Heart left ventricle (tissue), 16 donors: ENCODE measurements around the gene PRPF19. TPM values are rescaled to one million over a fixed set of nuclear protein-coding genes. Genes with fewer than 3 reads are reported as not detected.
A peak's percentile ranks its signal among the peaks of the same experiment; 100 is the strongest.

Experiments
- ATAC-seq, 4 donors: fragments of 200-7000 bp; cut with Tn5 transposase; one replicate each; pipeline ENCODE4 v1.9.1; 2020 to 2022; ENCODE audit warnings: moderate library complexity in 4 of 4, mild to moderate bottlenecking in 3 of 4, moderate number of reproducible peaks in 1 of 4
- DNase-seq, 5 donors: peaks; one replicate each; pipeline ENCODE4 v3.0.0-alpha.2; 2020
- H3K27ac ChIP-seq, 12 donors: fragments of 200-600 bp; sonication (generic) in 4 of 12; one replicate each; pipeline versions ENCODE4 v1.5.0 to v1.8.0; 2016 to 2022; ENCODE audit warnings: mild to moderate bottlenecking in 2 of 12
- H3K27me3 ChIP-seq, 9 donors: fragments of 200-600 bp; sonication (generic) in 2 of 9; one replicate each; pipeline versions ENCODE4 v1.5.1 to v1.8.0; 2016 to 2022; ENCODE audit warnings: mild to moderate bottlenecking in 3 of 9
- H3K36me3 ChIP-seq, 9 donors: fragments of 200-600 bp; sonication (generic) in 2 of 9; one replicate each; pipeline versions ENCODE4 v1.5.0 to v1.8.0; 2018 to 2022; ENCODE audit warnings: mild to moderate bottlenecking in 2 of 9
- H3K4me1 ChIP-seq, 12 donors: fragments of 200-600 bp; sonication (generic) in 4 of 12; one replicate each; pipeline versions ENCODE4 v1.5.0 to v1.8.0; 2016 to 2022; ENCODE audit warnings: mild to moderate bottlenecking in 3 of 12
- H3K4me3 ChIP-seq, 12 donors: fragments of 200-600 bp; sonication (generic) in 4 of 12; one replicate each; pipeline versions ENCODE4 v1.5.0 to v1.8.0; 2017 to 2022; ENCODE audit warnings: mild to moderate bottlenecking in 9 of 12, moderate library complexity in 4 of 12
- H3K9me3 ChIP-seq, 12 donors: fragments of 200-600 bp; sonication (generic) in 4 of 12; one replicate each; pipeline versions ENCODE4 v1.5.0 to v1.8.0; 2016 to 2022; ENCODE audit warnings: mild to moderate bottlenecking in 1 of 12
- CTCF ChIP-seq, 12 donors: fragments of 200-600 bp; sonication (generic) in 4 of 12; IDR thresholded peaks; one replicate each; pipeline versions ENCODE4 v1.5.0 to v1.8.0; 2018 to 2022; ENCODE audit warnings: antibody characterized with exemption in 12 of 12, mild to moderate bottlenecking in 5 of 12
- POLR2A ChIP-seq, 2 donors: fragments of 450-650 bp; IDR thresholded peaks; one replicate each; pipeline ENCODE4 v1.6.1; 2017; ENCODE audit warnings: antibody characterized with exemption in 2 of 2, mild to moderate bottlenecking in 2 of 2, moderate library complexity in 2 of 2
- WGBS, 4 donors: extraction: QIAGEN DNeasy Blood & Tissue Kit in 2 of 4; methylation state at CpG; one replicate each; pipeline versions ENCODE4 v1.1.5 to v1.1.7; 2013 to 2018; 5-methylcytosine and 5-hydroxymethylcytosine counted together
- intact Hi-C, 10 donors: fragments of 100-400 bp; cut with DNase I; formaldehyde crosslinking; loops; one replicate each; pipeline versions ENCODE4 v1.11.1 to v1.14.2; 2022
- polyA plus RNA-seq, 2 donors: library from polyadenylated mRNA; stranded (reverse); fragments of 200-250 nt; gene quantifications; one replicate each; pipeline ENCODE4 v1.2.3, GENCODE V29; 2013
- total RNA-seq, 9 donors: library from RNA; depleted of rRNA in 2 of 9; stranded (reverse); fragments of >200 nt in 2 of 9; fragmentation: NEBNext Ultra II Directional in 3 of 9; extraction: Animal tissue kit (Norgen Biotek cat#: 25700) in 3 of 9; gene quantifications; one replicate each; pipeline versions ENCODE4 v1.1.0 to v1.2.4, GENCODE V29; 2016 to 2023
- donor health status: ischemic (EF 13 %, LVEDD 7.1; RV severe dilation, severe dysfunction).
- donor health status: healthy with polysubstance abuse.
- donor health status: DM: no; HTN: yes; CAD: no.
- donor health status: DM: no; HTN: no; CAD: no.
- donor health status: ischemic (EF 25% LVEDD 6.9; RV normal size, moderate dysfunction).
- donor health status: ischemic (EF 25% LVEDD 5.7; RV mildly dilated, moderate dysfunction).
- donor health status: healthy.
- donor health status: DM: yes; HTN: yes; CAD: no.
- donor health status: ischemic (EF 35%, LVEDD 5.7; RV mildly dilated, moderate dysfunction).
- donor health status: nonischemic (EF 11% LVEDD 7.7; RV severe dilation, severe dysfunction).
- donor health status: DM: yes; HTN: yes; CAD: no.
- donor health status: PGD.
- donor health status: ischemic (EF 29% LVEDD 5.4; RV normal size, mild dysfunction).
- donor health status: nonischemic (EF 23%, LVEDD 6.1; RV moderate dilation, normal function).

PRPF19 gene
- total and polyA plus RNA-seq, 11 donors = 30.8 to 72.0 (median 40.8) TPM

- intact Hi-C loops = loop anchor here in 1 of 10 donors (10.0 kb wide), 1 partner anchor 226 kb away; no protein-coding TSS in a partner anchor
- Histone ChIP-seq H3K36me3 (peaks cover 0 to 5% (median under 1%) of the 10 kb centered on the region in 9 donors), H3K9me3 (no peaks in the 10 kb centered on the region), H3K4me3 (no peak overlapping the region), H3K27ac (no peak overlapping the region), H3K4me1 (peaks cover 10 to 69% (median 42%) of the 10 kb centered on the region in 12 donors), H3K27me3 (no peaks in the 10 kb centered on the region)
- no peak for ATAC-seq
- 0 to 69% (median 42%) methylated on average over 1 of the region's 1 CpG for WGBS, 4 donors
- no peak for DNase-seq
- no peak for TF ChIP-seq POLR2A (IDR thresholded peaks at IDR 0.05)
- no peak for TF ChIP-seq CTCF (IDR thresholded peaks at IDR 0.05)
Measured at GRCh38 chr11:60908803-60909202, 2.4 kb upstream of the PRPF19 start.

GRCh38 chr11:60905551-60906113 lies 753 bp downstream of the PRPF19 start:
- no peaks in the 10 kb centered on the region for H3K9me3 ChIP-seq
- WGBS, 4 donors = 5 to 9% (median 6%) methylated on average over 16 of the region's 16 CpGs
- intact Hi-C loops = loop anchor here in 2 of 10 donors (2.0 to 10.0 kb wide), 2 partner anchors 65 to 229 kb away; no protein-coding TSS in a partner anchor
- peaks cover 0 to 37% (median 33%) of the 10 kb centered on the region in 9 donors for H3K36me3 ChIP-seq
- no peak for TF ChIP-seq POLR2A (IDR thresholded peaks at IDR 0.05)
- no peak for TF ChIP-seq CTCF (IDR thresholded peaks at IDR 0.05)
- peaks cover 8 to 41% (median 24%) of the 10 kb centered on the region in 12 donors for H3K4me1 ChIP-seq
- H3K27me3 ChIP-seq = no peaks in the 10 kb centered on the region
- no peak for DNase-seq
- peak overlapping the region in 11 of 12 donors; percentile 85 to 98 (median 94) for H3K27ac ChIP-seq
- ATAC-seq = peak in 1 of 4 donors; percentile 6
- peak overlapping the region; percentile 73 to 99 (median 94) for H3K4me3 ChIP-seq

- Histone ChIP-seq H3K9me3 (no peaks in the 10 kb centered on the region), H3K27me3 (no peaks in the 10 kb centered on the region), H3K36me3 (peaks cover 0 to 43% (median 39%) of the 10 kb centered on the region in 9 donors), H3K27ac (peak overlapping the region in 3 of 12 donors; percentile 96 to 98 (median 97)), H3K4me1 (peaks cover 8 to 36% (median 23%) of the 10 kb centered on the region in 12 donors), H3K4me3 (peak overlapping the region in 9 of 12 donors; percentile 77 to 99 (median 95))
- intact Hi-C loops = loop anchor here in 1 of 10 donors (10.0 kb wide), 1 partner anchor 230 kb away; no protein-coding TSS in a partner anchor
- WGBS, 4 donors = 50 to 61% (median 54%) methylated on average over 6 of the region's 6 CpGs
- DNase-seq (no peak), ATAC-seq (no peak)
- TF ChIP-seq CTCF (IDR thresholded peaks at IDR 0.05) (no peak), POLR2A (IDR thresholded peaks at IDR 0.05) (no peak)
Measured at GRCh38 chr11:60905047-60905446, 1.3 kb downstream of the PRPF19 start.

GRCh38 chr11:60902625-60903024 lies 3.8 kb downstream of the PRPF19 start:
- DNase-seq (no peak), ATAC-seq (no peak)
- Histone ChIP-seq H3K4me3 (no peak overlapping the region), H3K27me3 (no peaks in the 10 kb centered on the region), H3K9me3 (no peaks in the 10 kb centered on the region), H3K27ac (no peak overlapping the region), H3K4me1 (peaks cover 8 to 40% (median 25%) of the 10 kb centered on the region in 12 donors), H3K36me3 (peaks cover 4 to 67% (median 60%) of the 10 kb centered on the region in 9 donors)
- intact Hi-C loops = loop anchor here in 1 of 10 donors (5.0 to 10.0 kb wide), 2 partner anchors 130 to 232 kb away; no protein-coding TSS in a partner anchor
- TF ChIP-seq CTCF (IDR thresholded peaks at IDR 0.05) (no peak), POLR2A (IDR thresholded peaks at IDR 0.05) (no peak)
- 77 to 85% (median 81%) methylated on average over 11 of the region's 11 CpGs for WGBS, 4 donors
